PFSK-1 (cell line): ENCODE results near the gene OR5L2.

Source experiments
- FOXP2 ChIP-seq: optimal IDR thresholded peaks from 2 replicates; pipeline ENCODE3; 2011; ENCODE audit warnings: borderline replicate concordance, control low read depth, inconsistent platforms; ENCODE audit not compliant: insufficient read depth; ENCODE audit errors: extremely low read length, extremely low read depth
- POLR2AphosphoS5 ChIP-seq: IDR thresholded peaks from 2 replicates; pipeline ENCODE4 v1.6.1; 2012; ENCODE audit warnings: low read depth, mild to moderate bottlenecking, control low read depth, low read length, moderate library complexity
- REST ChIP-seq, 2 experiments: IDR thresholded peaks; 2 replicates each; pipeline versions ENCODE4 v1.6.1 to v1.8.0; 2011 to 2012; ENCODE audit warnings: low read depth in 2 of 2, low read length in 2 of 2, control low read depth in 1 of 2, inconsistent platforms in 1 of 2, mild to moderate bottlenecking in 1 of 2, moderate library complexity in 1 of 2; ENCODE audit not compliant: insufficient read depth in 1 of 2
- SIN3A ChIP-seq: IDR thresholded peaks from 2 replicates; pipeline ENCODE4 v1.6.1; 2012; ENCODE audit warnings: mild to moderate bottlenecking, low read length, moderate library complexity, borderline replicate concordance; ENCODE audit not compliant: insufficient read depth
- TAF1 ChIP-seq: IDR thresholded peaks from 2 replicates; pipeline ENCODE4 v1.6.1; 2012; ENCODE audit warnings: low read length, control low read depth, borderline replicate concordance; ENCODE audit not compliant: insufficient read depth

The OR5L2 gene

GRCh38 chr11:55806248-55806647, 20.8 kb upstream of the OR5L2 start:
- TF ChIP-seq TAF1 (no peak), SIN3A (no peak), REST (IDR thresholded peaks at IDR 0.05; ENCODE audit: insufficient read depth in 1 of 2, low read depth in 2 of 2, low read length in 2 of 2) (no peak), POLR2AphosphoS5 (no peak)

GRCh38 chr11:55811067-55811466, 16.0 kb upstream of the OR5L2 start, which contains the start of gene OR5L1:
Gene OR5L1 (plus strand): TSS chr11:55811367. CDS start chr11:55811467, 100 bp downstream.
- TF ChIP-seq REST (IDR thresholded peaks at IDR 0.05; ENCODE audit: insufficient read depth in 1 of 2, low read depth in 2 of 2, low read length in 2 of 2) (no peak), SIN3A (no peak), FOXP2 (no peak), TAF1 (no peak), POLR2AphosphoS5 (no peak)

- TF ChIP-seq TAF1 = no peak
These were observed 7.7 kb upstream of the OR5L2 start, which contains the start of gene OR5D18 for GRCh38 chr11:55819330-55819729. Gene OR5D18 (plus strand): TSS chr11:55819630. CDS start chr11:55819630, 0 bp downstream.

GRCh38 chr11:55838452-55838851, 11.4 kb downstream of the OR5L2 start, which contains the start of gene OR5D16:
Gene OR5D16 (plus strand): TSS chr11:55838752. CDS start chr11:55838752, 0 bp downstream.
- no peak for TF ChIP-seq SIN3A
- no peak for TF ChIP-seq REST (IDR thresholded peaks at IDR 0.05; ENCODE audit: insufficient read depth in 1 of 2, low read depth in 2 of 2, low read length in 2 of 2)
- TF ChIP-seq FOXP2 = no peak
- no peak for TF ChIP-seq POLR2AphosphoS5
- TF ChIP-seq TAF1 = no peak

- TF ChIP-seq FOXP2 (no peak), TAF1 (no peak), REST (IDR thresholded peaks at IDR 0.05; ENCODE audit: insufficient read depth in 1 of 2, low read depth in 2 of 2, low read length in 2 of 2) (no peak), POLR2AphosphoS5 (no peak), SIN3A (no peak)
These were observed 20.4 kb downstream of the OR5L2 start for GRCh38 chr11:55847453-55847852.

GRCh38 chr11:55849037-55849436, 22.0 kb downstream of the OR5L2 start:
- TF ChIP-seq REST (IDR thresholded peaks at IDR 0.05; ENCODE audit: insufficient read depth in 1 of 2, low read depth in 2 of 2, low read length in 2 of 2) = no peak
- no peak for TF ChIP-seq SIN3A
- TF ChIP-seq TAF1 = no peak
